Hepatocyte (in vitro differentiated cells): ENCODE data around the gene RFC2.

Experiments used
- CTCF ChIP-seq: fragments of 200-600 bp; sonication (generic); IDR thresholded peaks from 2 replicates; pipeline ENCODE4 v1.5.1; 2016; ENCODE audit warnings: antibody characterized with exemption, mild to moderate bottlenecking; ENCODE audit not compliant: poor library complexity
- EZH2 ChIP-seq: fragments of 200-600 bp; sonication (generic); IDR thresholded peaks from 2 replicates; pipeline ENCODE4 v1.6.1; 2016; ENCODE audit warnings: antibody characterized with exemption, mild to moderate bottlenecking, borderline replicate concordance
- EZH2phosphoT487 ChIP-seq: fragments of 200-600 bp; sonication (generic); IDR thresholded peaks from one replicate; pipeline ENCODE4 v1.6.1; 2018; ENCODE audit warnings: antibody characterized with exemption, mild to moderate bottlenecking, low read depth, moderate library complexity; ENCODE audit not compliant: unreplicated experiment, severe bottlenecking

DNA sequence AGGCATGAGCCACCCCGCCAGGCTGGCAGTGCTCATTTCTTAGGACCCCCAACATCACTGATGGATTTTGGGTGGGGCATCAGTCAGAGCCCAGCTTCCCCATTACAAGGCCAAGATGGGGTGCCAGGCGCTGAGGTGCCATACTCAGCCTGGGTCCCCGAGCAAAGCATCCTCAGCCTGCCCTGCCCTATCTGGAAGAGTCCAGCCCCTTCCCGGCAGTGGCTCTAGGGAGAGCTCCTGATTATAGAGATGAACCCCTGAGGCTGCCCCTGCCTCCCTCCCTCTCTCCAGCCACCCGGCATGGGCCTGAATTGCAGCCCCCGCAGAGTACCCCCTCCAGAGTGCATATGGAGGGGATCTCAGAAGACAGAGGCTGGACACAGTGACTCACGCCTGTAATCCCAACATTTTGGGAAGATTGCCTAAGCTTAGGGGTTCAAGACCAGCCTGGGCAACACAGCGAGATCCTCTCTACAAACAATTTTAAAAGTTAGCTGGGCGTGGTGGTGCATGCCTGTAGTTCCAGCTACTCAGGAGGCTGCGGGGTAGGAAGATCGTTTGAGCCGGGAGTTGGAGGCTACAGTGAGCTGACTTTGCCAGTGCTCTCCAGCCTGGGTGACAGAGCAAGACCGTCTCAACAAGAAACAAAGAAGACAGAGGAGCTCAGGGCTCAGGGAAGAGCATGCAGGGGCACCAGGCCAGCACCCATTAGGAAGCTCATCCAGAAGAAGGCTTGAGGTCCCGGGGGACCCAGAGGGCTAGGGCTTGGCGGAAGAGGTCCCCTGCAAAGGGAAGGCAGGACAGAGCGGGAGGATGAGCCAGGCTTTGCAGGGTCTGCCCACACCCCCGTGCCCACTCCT is 31.1 kb downstream of the RFC2 start:
- TF ChIP-seq CTCF (no peak), EZH2phosphoT487 (no peak), EZH2 (no peak)
